OCI-LY7 (cell line): Measurements from ENCODE around the gene RPA1.

Experiments used
- CTCF ChIP-seq: fragments of 200-600 bp; sonication (generic); conservative IDR thresholded peaks from 2 replicates; pipeline ENCODE4 v1.5.1; 2014; ENCODE audit warnings: mild to moderate bottlenecking, antibody characterized with exemption, low read length, moderate library complexity, mixed read lengths
- EZH2phosphoT487 ChIP-seq: fragments of 200-600 bp; sonication (generic); IDR thresholded peaks from 2 replicates; pipeline ENCODE4 v1.6.1; 2018; ENCODE audit warnings: low read depth, borderline replicate concordance, mild to moderate bottlenecking, mixed run types, antibody characterized with exemption, low read length, moderate library complexity, mixed read lengths

- no peak for TF ChIP-seq CTCF
- no peak for TF ChIP-seq EZH2phosphoT487
Observed at GRCh38 chr17:1808644-1809043, 21.2 kb upstream of the RPA1 start.
